Esophagus muscularis mucosa (tissue), 4 donors: ENCODE data around the gene DTX1.

Experiments
- CTCF ChIP-seq, 3 experiments: fragments of 200-600 bp in 2 of 3; fragments of 450-650 bp in 1 of 3; sonication (generic) in 2 of 3; IDR thresholded peaks; one replicate each; pipeline ENCODE4 v1.5.1; 2017 to 2019; ENCODE audit warnings: antibody characterized with exemption in 3 of 3, mild to moderate bottlenecking in 2 of 3, moderate library complexity in 1 of 3
- EP300 ChIP-seq: sonication (generic); formaldehyde crosslinking; IDR thresholded peaks from one replicate; pipeline ENCODE4 v1.6.1; 2017; ENCODE audit warnings: antibody characterized with exemption
- POLR2A ChIP-seq: fragments of 450-650 bp; IDR thresholded peaks from one replicate; pipeline ENCODE4 v1.6.1; 2017; ENCODE audit warnings: antibody characterized with exemption, moderate library complexity, mild to moderate bottlenecking, low read depth
- POLR2AphosphoS5 ChIP-seq, 2 donors: sonication (generic); formaldehyde crosslinking; IDR thresholded peaks; one replicate each; pipeline ENCODE4 v1.6.1; 2017; ENCODE audit warnings: antibody characterized with exemption in 2 of 2

GRCh38 chr12:113111247-113111646, 54.7 kb downstream of the DTX1 start:
- TF ChIP-seq CTCF (IDR thresholded peaks at IDR 0.05) (no peak), POLR2A (no peak), EP300 (no peak), POLR2AphosphoS5 (IDR thresholded peaks at IDR 0.05) (no peak)
